ENCODE data around the gene SYNJ1. TPM values are rescaled to one million over a fixed set of nuclear protein-coding genes. Genes with fewer than 3 reads are reported as not detected.

SYNJ1 gene, protein sequence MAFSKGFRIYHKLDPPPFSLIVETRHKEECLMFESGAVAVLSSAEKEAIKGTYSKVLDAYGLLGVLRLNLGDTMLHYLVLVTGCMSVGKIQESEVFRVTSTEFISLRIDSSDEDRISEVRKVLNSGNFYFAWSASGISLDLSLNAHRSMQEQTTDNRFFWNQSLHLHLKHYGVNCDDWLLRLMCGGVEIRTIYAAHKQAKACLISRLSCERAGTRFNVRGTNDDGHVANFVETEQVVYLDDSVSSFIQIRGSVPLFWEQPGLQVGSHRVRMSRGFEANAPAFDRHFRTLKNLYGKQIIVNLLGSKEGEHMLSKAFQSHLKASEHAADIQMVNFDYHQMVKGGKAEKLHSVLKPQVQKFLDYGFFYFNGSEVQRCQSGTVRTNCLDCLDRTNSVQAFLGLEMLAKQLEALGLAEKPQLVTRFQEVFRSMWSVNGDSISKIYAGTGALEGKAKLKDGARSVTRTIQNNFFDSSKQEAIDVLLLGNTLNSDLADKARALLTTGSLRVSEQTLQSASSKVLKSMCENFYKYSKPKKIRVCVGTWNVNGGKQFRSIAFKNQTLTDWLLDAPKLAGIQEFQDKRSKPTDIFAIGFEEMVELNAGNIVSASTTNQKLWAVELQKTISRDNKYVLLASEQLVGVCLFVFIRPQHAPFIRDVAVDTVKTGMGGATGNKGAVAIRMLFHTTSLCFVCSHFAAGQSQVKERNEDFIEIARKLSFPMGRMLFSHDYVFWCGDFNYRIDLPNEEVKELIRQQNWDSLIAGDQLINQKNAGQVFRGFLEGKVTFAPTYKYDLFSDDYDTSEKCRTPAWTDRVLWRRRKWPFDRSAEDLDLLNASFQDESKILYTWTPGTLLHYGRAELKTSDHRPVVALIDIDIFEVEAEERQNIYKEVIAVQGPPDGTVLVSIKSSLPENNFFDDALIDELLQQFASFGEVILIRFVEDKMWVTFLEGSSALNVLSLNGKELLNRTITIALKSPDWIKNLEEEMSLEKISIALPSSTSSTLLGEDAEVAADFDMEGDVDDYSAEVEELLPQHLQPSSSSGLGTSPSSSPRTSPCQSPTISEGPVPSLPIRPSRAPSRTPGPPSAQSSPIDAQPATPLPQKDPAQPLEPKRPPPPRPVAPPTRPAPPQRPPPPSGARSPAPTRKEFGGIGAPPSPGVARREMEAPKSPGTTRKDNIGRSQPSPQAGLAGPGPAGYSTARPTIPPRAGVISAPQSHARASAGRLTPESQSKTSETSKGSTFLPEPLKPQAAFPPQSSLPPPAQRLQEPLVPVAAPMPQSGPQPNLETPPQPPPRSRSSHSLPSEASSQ (N-terminal part only)
- total RNA-seq: 3.9 and 7.5 TPM in 2 replicates

GRCh38 chr21:32727687-32728455 lies at the start of gene SYNJ1:
Gene SYNJ1, minus strand, starts transcription at chr21:32728013. Its CDS starts 1,118 bp downstream, at chr21:32726895.

DNA sequence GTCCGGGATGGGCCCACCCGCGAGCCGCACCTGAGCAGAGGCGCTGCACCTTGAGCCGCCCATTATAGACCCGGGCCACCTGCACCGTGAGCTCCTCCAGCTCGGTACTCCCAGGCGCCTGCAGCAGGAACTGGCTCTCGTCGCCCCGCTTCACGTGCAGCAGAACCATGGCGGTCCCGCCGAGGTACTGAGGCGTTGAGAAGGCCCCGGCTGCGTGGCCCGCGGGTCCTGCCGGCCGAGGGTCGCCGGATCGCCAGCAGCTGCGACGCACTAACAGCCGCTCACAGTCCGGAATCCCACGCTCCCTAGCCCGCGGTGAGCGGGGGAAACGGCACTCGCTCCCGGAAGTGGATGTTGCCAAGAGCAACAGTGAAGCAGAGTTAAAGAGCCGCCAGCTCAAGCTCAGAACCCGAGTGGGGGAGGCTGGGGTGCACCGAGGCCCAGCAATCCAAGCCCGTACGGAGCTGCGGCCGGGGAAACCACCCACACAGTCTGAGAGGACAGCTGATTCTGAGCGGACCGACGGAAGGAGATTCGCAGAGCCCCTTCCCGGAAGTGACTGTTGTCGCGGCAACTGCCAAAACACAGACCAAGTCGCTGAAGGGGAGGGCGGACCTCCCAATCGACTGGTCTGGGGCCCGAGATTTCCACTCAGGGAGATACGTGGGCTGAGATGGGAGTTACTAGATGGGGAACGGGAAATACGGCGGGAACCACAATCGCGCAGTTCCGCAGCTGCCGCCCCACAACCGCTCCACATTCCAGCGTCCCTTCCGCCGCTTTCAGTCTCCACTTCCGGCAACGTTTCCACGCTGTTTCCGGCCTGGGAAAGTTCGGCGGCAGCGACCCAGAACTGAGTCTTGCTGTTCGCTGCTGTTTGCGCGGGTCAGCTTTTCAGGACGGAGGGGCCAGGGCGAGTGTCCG lies 115.5 kb downstream of the SYNJ1 start, which contains the start of gene CFAP298:
TSS of gene CFAP298 (minus strand) at position 303 of the 924 bp plus-strand sequence. CDS start at position 169, 134 bp downstream.

GRCh38 chr21:32585042-32585710 lies 142.6 kb downstream of the SYNJ1 start, which contains the start of gene TCP10L:
Gene TCP10L, minus strand, starts transcription at chr21:32585523. Its CDS starts 1,219 bp downstream, at chr21:32584304.

Other genes starting within 250 kb of the SYNJ1 start
- 0.19 and 0.85 TPM in 2 replicates for gene TCP10L, start 142.5 kb downstream of the SYNJ1 start, total RNA-seq
- gene CFAP298, start 115.6 kb downstream of the SYNJ1 start, total RNA-seq: 25.7 and 51.4 TPM in 2 replicates
- gene PAXBP1, start 43.7 kb upstream of the SYNJ1 start, total RNA-seq: 21.3 and 26.8 TPM in 2 replicates

All from regular cardiac myocyte (primary cell).